ENCODE results near the gene SLC2A10.
"Not testable (repeated sequence)": the region's sequence is repeated elsewhere in the genome, so short reads cannot be mapped to it uniquely, and the experiment has no call there.

SLC2A10 gene

GRCh38 chr20:46673394-46674252 lies 35.8 kb upstream of the SLC2A10 start:
- no peak for DNase-seq (ENCODE audit: low read depth, low spot score)
- H3K4me3 ChIP-seq (ENCODE audit: low read depth, low read length) = no peak overlapping the region
- CTCF ChIA-PET = interaction anchor here (0.5 kb wide), 1 partner anchor 539 kb away, joined by 3 read pairs; no protein-coding TSS in a partner anchor
- TF ChIP-seq CTCF (IDR thresholded peaks at IDR 0.05; ENCODE audit: insufficient read depth, low read length, missing control alignments) = no peak
- POLR2A ChIA-PET = no interaction called here

GRCh38 chr20:46674253-46675083 lies 35.0 kb upstream of the SLC2A10 start:
- ChIA-PET CTCF (interaction anchor here (0.5 kb wide), 1 partner anchor 540 kb away, joined by 3 read pairs; no protein-coding TSS in a partner anchor), POLR2A (no interaction called here)
- no peak for TF ChIP-seq CTCF (IDR thresholded peaks at IDR 0.05; ENCODE audit: insufficient read depth, low read length, missing control alignments)
- no peak overlapping the region for H3K4me3 ChIP-seq (ENCODE audit: low read depth, low read length)
- DNase-seq (ENCODE audit: low read depth, low spot score) = no peak

GRCh38 chr20:46676649-46677316 lies 32.7 kb upstream of the SLC2A10 start:
- H3K4me3 ChIP-seq (ENCODE audit: low read depth, low read length); DNase-seq (ENCODE audit: low read depth, low spot score); CTCF ChIA-PET; POLR2A ChIA-PET: not testable (repeated sequence)

- no peak for TF ChIP-seq CTCF (IDR thresholded peaks at IDR 0.05; ENCODE audit: insufficient read depth, low read length, missing control alignments)
- ChIA-PET POLR2A (interaction anchor here (0.6 kb wide), 1 partner anchor 83 kb away, joined by 4 read pairs; no protein-coding TSS in a partner anchor), CTCF (no interaction called here)
- no peak for DNase-seq (ENCODE audit: low read depth, low spot score)
- H3K4me3 ChIP-seq (ENCODE audit: low read depth, low read length) = no peak overlapping the region
Measured at GRCh38 chr20:46677608-46678007, 31.8 kb upstream of the SLC2A10 start.

GRCh38 chr20:46678516-46678915 lies 30.9 kb upstream of the SLC2A10 start:
- ChIA-PET POLR2A (no interaction called here), CTCF (interaction anchor here (4.7 to 5.6 kb wide), 2 partner anchors 10 to 157 kb away, joined by 25 to 61 read pairs; no protein-coding TSS in a partner anchor)
- DNase-seq (ENCODE audit: low read depth, low spot score) = no peak
- H3K4me3 ChIP-seq (ENCODE audit: low read depth, low read length) = no peak overlapping the region
- no peak for TF ChIP-seq CTCF (IDR thresholded peaks at IDR 0.05; ENCODE audit: insufficient read depth, low read length, missing control alignments)

GRCh38 chr20:46680684-46681031 lies 28.8 kb upstream of the SLC2A10 start:
- H3K4me3 ChIP-seq (ENCODE audit: low read depth, low read length) = no peak overlapping the region
- ChIA-PET CTCF (interaction anchor here (0.8 to 5.6 kb wide), 11 partner anchors 8 to 548 kb away, joined by 3 to 61 read pairs (median 4); partner anchors contain the start of gene TP53RK), POLR2A (no interaction called here)
- TF ChIP-seq CTCF (IDR thresholded peaks at IDR 0.05; ENCODE audit: insufficient read depth, low read length, missing control alignments) = no peak
- no peak for DNase-seq (ENCODE audit: low read depth, low spot score)

Measured in AG04449 (cell line).